Stimulated activated CD4-positive, alpha-beta T cell treated with anti-CD3 and anti-CD28 coated beads, Interleukin-2, amount 100 ng/mL, for 24 hours (primary cell): ENCODE measurements around the gene ADAMTS15.

Source experiments
- DNase-seq, 2 donors: peaks; one replicate each; pipeline ENCODE4 v3.0.0-alpha.2; 2020

Gene ADAMTS15

DNA sequence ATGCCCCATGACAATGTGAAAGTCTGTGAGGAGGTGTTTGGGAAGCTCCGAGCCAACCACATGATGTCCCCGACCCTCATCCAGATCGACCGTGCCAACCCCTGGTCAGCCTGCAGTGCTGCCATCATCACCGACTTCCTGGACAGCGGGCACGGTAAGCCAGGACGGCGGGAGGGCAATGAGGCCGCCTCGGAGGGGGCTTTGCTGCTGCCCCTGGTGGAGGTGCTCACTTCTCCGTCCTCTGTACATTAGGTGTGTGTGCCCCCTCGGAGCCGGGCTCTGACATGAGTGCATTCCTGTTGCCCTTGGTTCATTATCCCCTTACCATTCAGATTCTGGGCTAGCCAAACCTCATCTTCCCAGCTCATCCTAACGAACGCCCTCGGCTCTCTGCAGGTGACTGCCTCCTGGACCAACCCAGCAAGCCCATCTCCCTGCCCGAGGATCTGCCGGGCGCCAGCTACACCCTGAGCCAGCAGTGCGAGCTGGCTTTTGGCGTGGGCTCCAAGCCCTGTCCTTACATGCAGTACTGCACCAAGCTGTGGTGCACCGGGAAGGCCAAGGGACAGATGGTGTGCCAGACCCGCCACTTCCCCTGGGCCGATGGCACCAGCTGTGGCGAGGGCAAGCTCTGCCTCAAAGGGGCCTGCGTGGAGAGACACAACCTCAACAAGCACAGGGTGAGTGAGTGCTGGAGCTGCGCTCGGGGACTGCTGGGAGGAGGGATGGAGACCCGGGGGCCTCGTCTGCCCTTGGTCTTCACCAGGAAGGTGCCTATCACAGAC, 13.8 kb downstream of the ADAMTS15 start:
- DNase-seq = no peak

DNA sequence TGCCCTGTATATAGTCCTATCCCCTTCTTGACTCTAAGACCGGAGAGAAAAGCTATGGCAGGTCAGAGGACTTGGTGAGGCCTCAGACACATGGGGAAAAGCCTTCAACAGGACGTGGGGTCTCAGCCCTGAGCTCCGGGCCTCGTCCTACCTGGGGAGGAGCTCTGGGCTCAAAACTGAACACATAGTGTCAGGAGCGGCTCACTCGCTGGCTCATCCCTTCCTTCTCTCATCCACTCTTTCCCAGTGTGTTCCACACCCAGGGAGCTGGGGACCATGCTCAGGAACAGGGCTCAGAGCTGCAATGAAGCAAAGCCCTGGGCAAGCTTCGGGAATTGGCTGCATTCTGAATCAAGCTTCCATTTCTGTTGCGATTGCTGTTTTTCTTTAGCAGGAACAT, 14.5 kb downstream of the ADAMTS15 start:
- DNase-seq = no peak

DNA sequence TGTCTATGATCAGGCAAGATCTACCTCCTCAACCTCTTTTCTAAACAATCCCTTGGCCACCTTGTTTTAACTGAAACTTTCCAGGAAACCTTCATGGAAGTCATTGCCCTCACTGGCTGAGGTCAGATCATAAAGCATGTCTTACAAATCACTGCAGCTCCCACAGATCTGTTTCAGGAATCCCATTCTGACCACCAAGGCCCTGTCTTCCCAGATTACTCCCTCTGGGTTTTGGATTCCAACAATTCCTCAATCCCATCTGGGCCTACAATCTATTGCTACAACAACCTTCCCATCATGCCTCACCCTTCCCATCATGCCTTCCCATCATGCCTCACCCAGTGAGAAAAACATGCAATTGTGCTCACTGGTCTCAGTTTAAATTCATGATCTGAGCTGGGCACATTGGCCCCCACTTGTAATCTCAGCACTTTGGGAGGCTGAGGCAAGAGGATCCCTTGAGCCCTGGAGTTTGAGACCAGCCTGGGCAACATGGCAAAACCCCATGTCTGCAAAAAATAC, 15.9 kb downstream of the ADAMTS15 start:
- DNase-seq = no peak

DNA sequence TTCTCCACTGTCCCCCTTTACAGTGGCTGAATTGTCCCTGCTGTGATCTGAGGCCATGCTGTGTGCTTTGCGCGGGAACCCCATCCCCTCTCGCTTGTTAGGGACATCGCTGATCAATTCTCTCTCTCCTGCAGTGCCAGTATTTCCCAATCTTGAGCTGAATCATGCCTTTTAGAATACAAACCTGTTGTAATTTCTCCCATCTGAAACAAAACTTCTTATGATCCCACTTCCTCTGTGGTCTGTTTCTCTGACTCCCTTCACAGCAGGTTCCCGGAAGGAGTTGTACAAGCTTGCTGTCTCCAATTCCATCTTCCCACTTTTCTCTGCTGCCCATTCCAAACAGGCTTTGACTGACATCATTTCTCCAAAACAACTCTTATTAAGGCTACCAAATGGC, 16.8 kb downstream of the ADAMTS15 start:
- no peak for DNase-seq

DNA sequence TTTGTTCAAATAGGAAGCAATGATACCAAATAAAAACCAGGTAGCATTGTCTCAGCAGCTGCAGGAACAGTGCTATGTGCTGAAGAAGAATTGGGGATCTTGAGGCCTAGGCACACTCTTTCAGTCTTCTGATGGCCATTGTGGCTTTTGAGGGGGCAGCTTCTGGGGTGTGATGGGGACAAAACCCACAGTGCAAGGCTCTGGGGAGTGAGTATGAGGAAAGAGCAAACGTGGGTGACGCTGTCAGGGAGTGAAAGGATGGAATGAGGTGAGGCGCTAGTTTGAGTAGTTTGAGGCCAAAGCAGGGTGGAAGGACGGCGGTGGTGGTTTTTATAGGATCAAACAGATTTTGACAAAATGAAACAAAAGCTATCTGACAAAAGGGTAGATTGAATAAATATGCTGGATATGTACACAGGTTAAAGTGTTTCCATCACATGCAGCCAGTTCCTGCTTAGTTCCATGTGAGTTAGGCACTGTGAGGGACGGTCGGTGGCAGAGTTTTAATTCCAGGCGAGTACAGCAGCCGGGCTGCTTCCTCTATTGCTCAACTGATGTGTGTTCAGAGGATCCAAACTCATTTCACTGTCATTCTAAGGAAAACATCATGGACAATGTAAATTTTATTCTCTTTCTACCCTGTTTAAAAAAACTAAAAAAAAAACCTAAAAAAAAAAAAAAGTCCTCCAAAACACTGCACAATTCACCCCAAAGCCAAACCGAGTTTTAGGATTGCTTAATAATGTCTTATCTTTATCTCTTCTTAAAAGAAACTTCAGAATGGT, 18.9 kb downstream of the ADAMTS15 start:
- no peak for DNase-seq

DNA sequence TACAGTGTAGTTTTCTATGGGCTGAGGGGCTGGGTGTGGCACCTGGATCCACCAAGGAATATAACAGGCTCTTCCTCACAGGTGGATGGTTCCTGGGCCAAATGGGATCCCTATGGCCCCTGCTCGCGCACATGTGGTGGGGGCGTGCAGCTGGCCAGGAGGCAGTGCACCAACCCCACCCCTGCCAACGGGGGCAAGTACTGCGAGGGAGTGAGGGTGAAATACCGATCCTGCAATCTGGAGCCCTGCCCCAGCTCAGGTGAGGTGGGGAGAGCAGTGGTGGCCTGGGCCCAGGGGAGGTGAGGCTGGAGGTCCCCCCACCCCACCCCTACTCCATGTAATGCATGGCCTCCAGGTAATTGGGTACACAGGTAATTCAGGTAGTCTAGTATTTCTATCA, 20.7 kb downstream of the ADAMTS15 start:
- no peak for DNase-seq

DNA sequence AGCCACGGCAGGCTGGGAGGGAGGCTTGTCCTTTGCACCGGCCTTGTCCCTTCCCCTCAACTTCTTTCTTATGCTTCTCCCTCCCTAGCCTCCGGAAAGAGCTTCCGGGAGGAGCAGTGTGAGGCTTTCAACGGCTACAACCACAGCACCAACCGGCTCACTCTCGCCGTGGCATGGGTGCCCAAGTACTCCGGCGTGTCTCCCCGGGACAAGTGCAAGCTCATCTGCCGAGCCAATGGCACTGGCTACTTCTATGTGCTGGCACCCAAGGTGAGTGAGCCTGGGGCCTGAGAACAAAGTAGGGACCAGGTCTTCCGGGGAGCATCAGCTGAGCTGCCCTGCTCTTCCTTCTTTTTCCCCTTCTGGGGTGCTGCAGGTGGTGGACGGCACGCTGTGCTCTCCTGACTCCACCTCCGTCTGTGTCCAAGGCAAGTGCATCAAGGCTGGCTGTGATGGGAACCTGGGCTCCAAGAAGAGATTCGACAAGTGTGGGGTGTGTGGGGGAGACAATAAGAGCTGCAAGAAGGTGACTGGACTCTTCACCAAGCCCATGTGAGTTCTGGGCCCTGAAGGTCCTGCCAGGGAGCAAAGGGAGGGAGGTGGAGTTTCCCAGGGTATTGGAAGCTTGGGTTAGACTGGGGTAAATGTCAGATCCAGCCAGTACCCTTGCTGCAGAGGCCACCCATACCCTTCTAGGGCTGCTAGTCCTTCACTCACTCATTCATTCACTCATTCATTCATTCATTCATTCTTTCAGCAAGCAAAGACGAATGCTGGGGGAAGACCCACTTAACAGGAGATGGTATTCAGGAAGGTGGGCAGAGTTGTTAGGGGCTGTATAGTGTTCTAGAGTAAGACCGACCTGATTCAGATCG, 22.6 kb downstream of the ADAMTS15 start:
- no peak for DNase-seq

DNA sequence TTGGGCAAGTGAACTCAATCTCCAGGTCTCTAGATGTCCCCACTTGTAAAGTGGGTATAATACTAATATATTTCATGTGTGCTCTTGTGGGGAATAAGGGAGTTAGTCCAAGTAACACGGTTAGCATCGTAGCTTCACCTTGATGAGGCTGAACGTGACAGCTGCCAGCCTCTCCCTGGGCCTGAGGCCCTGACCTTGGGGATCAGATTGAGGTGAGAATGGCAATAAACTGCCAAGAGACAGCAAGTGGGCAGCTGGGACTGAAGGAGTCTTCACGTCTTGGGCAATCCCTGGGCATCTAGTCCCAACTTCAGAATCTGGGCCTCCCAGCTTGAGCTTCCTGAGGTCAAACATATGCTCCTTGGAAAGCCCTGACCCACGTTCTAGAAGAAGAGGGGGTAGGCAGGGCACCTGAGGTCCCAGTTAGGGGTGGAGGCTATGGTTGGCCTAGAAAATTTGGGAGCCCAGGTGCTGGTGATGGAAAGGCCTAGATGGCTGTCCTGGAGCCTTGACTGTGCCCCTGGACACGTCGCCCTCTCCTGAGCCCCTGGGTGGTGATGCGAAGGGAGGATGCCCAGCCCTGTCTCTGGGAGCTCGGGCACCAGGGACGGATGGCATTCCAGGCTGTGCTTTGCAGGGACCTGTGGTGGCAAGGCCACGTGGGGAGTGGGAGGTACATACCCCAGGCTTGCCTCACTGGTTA, 23.4 kb downstream of the ADAMTS15 start:
- DNase-seq = no peak

DNA sequence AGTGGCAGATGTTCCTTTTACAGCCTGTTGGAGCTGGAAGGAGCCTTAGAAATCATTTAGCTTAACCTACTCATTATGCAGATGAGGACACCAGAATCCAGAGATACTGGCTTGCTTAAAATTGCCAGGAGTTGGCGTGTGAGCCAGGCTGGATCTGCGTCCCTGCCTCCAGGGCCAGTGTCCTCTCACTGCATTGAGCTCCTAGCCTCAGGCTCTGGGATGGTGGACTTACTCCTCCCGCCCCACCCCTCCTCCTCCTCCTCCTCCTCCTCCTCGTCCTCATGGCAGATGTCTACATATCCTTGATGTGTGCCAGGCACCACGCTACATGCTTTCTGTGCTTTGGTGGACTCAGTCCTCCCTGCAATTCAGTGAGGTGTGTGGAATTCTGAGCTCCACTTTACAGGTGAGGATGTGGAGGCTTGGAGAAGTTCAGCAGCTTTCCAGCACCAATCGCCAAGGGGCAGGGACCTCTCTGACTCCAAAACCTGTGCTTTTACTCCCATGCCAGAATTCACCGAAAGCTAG, 24.1 kb downstream of the ADAMTS15 start:
- DNase-seq = no peak

DNA sequence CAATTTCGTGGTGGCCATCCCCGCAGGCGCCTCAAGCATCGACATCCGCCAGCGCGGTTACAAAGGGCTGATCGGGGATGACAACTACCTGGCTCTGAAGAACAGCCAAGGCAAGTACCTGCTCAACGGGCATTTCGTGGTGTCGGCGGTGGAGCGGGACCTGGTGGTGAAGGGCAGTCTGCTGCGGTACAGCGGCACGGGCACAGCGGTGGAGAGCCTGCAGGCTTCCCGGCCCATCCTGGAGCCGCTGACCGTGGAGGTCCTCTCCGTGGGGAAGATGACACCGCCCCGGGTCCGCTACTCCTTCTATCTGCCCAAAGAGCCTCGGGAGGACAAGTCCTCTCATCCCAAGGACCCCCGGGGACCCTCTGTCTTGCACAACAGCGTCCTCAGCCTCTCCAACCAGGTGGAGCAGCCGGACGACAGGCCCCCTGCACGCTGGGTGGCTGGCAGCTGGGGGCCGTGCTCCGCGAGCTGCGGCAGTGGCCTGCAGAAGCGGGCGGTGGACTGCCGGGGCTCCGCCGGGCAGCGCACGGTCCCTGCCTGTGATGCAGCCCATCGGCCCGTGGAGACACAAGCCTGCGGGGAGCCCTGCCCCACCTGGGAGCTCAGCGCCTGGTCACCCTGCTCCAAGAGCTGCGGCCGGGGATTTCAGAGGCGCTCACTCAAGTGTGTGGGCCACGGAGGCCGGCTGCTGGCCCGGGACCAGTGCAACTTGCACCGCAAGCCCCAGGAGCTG, 24.8 kb downstream of the ADAMTS15 start:
- DNase-seq = no peak

DNA sequence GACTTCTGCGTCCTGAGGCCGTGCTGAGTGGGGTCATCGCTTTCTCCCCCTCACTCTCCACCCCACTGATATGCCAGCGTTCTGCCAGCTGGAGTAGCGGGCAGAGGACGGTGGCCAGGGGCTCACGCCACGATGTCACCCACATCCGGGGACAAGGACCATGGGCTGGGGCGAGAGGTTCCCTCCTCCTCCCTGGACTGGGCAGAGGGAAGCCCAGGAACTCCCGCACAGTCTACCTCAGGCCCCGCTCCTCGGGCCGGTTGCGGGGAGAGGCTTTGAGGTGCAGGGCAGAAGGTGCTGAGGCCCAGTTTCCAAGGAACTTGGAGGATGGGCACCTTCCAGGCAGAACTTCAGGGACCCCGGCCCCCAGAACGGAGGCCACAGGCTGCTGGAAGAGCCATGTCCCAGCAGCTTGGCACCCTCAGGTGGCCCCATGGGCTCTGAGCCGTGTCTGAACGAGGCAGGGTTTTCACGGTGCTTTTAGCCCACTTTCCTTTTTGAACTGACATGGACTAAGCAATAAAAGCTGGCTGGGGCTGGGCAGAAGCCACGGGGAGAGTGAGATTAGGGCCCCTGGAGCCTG, 25.4 kb downstream of the ADAMTS15 start:
- no peak for DNase-seq

DNA sequence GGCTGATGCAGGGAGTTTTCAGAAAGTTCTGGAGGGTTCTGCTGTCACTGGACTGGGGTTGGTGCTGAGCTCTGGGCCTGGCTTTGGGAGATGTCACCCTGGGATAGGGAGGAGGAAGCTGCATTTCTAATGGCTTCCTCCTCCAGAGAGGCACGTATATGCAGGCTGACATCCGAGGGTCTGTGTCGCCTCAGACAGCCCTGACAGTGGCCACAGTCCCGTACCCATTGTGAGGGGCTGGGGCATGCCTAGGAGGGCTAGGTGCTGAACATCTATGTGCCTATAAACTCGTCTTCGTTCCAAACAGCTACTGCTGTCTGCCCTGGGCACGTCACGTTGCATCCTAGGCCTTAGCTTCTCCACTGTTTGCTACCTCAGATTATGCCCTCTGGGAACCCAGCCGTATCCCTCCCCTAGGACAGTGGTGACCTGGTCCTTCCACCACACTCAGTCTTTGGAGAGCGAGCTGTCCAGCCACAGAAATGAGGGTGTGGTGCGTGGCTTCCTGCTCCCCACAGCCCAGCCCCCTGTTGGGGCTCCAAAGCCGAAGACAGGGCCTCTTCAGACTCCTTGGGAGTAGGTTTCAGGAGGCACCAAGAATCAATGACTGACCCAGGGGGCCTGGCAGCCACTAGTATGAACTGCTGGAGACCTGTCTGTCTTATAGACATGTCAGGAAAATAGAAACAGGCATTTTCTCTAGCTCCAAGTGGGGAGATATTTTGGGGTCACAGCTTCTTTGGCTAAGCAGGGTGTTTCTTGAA, 26.4 kb downstream of the ADAMTS15 start:
- DNase-seq = no peak

DNA sequence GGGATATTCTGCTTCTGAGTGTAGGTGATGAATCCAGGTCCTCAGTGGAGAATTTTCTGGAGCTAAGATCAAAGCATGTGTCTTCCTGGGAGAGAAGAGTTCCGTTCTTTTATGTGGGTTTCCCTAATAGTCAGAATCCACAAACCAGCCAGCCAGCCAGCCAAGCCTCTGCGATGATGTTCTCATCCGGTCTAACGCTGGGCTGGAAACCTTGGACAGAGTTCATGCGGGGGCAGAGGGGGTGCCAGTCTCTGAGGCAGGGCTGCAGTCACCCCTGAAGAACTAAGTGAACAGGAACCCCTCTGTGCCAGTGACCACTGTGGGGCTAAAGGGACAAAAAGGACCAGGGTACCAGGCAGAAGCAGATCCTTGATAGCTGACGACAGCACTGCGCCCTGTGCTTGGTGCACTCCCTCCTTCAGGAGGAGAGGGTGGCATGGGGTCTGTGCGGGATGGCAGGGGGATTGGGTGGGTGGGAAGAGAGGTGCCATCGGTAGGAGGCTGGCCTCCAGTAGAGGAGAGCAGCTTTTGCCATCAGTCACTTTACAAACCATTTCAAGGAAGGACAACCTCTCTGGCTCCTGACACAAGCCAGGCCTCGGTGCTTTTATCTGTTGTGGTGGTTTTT, 27.1 kb downstream of the ADAMTS15 start:
- DNase-seq = no peak

DNA sequence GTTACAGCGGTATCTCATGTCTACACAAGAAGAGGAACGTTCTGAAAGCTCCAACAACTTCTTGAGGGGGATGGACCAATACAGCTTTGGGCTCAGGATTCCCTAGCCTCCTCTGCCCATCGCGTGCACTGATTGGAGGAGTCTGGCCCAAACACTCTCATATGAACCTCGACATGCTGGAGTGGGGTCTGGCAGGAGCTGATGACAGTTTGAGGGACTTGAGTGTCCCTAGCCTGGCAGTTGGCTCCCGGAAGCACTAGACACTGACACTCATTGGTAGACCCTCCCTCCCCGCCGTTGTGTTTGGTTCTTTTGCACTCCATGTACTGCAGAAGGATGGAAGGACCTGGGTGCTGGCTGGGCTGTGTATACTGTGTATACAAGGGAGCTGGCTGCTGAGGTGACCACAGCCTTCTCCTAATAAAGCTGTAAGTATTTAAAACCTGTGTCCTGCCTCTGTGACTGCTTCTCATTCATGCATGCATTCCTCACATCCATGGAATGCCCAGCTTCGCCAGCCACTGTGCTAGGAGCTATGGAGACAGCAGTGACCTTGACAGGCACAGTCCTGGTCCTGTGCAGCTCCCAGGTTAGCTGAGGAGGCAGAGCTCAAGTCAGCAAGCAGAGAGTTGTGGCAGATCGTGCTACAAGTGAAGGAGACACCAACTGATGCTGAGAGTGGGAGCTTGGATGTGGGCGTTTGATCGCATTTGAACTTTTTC, 27.9 kb downstream of the ADAMTS15 start:
- DNase-seq = no peak

DNA sequence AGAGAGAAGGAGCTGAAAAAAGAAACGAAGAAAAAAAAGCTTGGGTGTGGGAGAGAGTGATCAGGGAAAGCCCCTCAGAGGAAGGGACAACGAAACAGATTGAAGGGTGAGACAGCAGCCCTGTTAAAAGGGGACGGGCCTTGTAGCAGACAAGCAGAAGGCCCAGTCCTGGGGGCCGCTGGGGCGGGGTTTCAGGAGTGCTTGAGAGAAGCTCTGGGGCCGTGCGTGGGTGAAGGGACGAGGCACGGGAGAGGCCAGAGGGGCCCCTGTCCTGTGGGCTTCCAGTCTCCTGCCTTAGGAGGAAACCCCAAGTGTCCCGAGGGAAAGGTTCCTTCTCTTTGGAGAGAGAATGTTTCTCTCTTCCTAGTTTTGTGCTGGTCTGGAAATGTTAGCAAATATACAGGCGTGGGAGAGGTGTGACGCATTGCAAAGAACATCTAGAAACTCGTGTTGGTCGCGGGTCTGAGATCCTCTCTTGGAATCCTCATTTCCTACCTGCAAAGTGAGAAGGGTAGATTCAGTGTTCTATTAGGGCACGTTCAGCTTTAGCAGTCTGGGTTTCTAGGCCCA, 28.6 kb downstream of the ADAMTS15 start:
- DNase-seq = no peak

DNA sequence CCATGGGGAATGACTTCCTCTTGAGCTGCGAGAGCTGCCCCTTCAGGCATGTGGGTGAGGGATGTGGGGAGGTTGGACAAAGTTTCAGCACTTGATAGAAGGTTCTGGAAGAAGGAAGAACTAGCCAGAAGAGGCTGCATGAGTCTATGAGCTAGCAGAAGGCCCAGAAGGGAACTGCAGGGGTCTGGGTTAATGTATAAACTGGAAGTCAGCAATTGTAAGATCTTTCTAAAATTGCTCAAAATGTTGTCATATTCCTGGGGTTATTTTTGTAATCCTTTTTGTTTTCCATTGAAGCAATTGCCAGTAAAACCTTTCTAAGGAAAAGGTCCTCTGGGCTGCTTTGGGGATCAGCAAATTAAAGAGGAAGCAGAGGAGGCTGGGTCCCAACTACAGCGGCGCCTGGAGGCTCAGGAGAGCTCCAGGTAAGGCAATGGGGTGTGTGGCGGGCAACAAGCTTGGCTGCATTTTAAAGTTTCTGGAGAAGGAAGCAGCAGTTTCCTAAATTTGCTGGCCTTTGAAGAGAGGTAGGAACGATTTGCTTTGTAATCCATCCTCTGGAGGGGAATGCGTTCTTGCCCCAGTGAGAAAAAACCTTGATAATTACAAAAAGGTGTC, 29.2 kb downstream of the ADAMTS15 start:
- no peak for DNase-seq

DNA sequence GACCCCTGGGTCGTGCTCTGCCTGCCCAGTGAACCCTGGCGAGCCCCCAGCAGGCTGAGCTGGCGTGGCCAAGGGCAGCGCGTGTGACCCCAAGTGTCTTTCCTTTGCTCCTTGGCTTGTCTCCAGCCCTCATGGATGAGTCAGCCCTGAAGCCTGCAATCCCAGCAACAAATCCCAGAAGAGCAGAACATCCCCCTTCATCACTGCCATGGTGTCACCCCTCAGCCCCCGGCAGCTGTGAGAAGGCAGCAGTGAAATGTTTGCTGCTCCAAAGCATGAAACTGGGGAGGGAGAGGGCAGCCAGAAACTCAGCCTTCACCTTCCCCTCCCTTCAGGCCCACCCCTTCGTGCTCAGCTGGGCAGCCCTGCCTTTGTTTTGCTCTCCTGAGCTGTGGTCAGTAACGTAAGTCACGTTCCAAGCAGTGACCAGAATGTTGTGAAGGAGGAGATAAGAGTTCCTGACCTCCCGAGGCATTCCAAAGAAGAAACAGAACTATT, 29.8 kb downstream of the ADAMTS15 start:
- no peak for DNase-seq

DNA sequence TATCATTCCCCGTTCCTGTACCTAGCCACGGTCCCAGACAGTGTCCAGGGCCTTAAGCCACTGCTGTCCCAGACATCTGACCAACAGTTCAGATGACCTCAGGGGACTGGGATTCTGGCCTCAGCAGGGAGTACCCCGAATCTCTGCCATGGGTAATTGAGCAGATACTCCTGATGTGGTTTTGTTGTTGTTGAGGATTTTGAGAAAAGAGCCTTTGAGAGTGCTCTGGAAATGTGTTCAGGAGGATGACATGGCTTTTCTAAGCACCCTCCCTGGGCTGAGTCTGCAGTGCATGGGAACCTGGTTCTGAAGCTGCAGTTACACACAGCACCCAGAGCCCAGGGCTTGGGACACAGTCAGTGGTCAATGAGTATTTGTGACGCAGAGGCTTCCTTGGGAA, 30.4 kb downstream of the ADAMTS15 start:
- DNase-seq = no peak
